GM12801 (cell line): Measurements from ENCODE around the gene LRRC7.

Experiments used
- TF ChIP-seq, protein P1 (sequence below): IDR thresholded peaks from one replicate; pipeline ENCODE4 v1.5.1; 2011; ENCODE audit warnings: control low read depth; ENCODE audit not compliant: insufficient read length; ENCODE audit errors: extremely low read depth

LRRC7 gene

DNA sequence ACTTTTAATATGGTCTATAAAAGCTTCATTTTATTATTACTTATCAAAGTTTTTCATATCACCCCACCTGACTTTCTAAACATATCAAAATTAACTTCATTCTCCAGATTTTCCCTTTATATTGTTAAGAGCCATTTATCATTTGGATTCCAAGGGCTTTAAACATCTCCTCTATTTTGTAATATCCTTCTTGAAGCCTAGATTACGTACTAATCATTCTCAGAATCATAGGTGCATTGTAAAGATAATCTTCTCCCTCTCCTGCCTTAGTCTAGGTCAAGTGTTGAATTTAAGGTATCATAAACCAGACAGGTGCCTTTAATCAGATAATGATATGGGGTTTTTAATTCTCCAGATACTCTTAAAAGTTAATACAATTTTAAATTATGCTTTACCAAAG, 509.3 kb downstream of the LRRC7 start:
- TF ChIP-seq, protein P1, sequence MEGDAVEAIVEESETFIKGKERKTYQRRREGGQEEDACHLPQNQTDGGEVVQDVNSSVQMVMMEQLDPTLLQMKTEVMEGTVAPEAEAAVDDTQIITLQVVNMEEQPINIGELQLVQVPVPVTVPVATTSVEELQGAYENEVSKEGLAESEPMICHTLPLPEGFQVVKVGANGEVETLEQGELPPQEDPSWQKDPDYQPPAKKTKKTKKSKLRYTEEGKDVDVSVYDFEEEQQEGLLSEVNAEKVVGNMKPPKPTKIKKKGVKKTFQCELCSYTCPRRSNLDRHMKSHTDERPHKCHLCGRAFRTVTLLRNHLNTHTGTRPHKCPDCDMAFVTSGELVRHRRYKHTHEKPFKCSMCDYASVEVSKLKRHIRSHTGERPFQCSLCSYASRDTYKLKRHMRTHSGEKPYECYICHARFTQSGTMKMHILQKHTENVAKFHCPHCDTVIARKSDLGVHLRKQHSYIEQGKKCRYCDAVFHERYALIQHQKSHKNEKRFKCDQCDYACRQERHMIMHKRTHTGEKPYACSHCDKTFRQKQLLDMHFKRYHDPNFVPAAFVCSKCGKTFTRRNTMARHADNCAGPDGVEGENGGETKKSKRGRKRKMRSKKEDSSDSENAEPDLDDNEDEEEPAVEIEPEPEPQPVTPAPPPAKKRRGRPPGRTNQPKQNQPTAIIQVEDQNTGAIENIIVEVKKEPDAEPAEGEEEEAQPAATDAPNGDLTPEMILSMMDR: no peak

DNA sequence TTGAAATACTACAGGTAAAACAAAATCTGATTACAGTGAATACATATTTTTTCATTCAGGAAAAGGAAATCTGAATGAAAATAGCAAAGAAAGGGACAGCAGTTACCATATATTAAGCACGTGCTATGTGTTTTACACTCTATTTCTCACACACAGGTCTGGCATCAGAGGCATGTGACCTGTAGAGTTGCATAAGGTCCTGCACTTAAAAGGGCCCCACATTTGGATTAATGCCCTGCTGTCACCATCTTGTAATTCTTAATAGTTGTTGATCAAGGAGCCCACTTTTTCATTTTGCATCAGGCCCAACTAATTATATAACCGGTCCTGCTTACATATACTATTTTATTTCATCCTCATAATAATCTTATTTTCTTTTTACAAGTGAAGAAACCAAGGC, 511.8 kb downstream of the LRRC7 start:
- TF ChIP-seq, protein P1: no peak

- TF ChIP-seq, protein P1: no peak
Observed at GRCh38 chr1:70083519-70083918, 515.8 kb downstream of the LRRC7 start.

GRCh38 chr1:70084314-70084915, 516.7 kb downstream of the LRRC7 start:
- TF ChIP-seq, protein P1: no peak

DNA sequence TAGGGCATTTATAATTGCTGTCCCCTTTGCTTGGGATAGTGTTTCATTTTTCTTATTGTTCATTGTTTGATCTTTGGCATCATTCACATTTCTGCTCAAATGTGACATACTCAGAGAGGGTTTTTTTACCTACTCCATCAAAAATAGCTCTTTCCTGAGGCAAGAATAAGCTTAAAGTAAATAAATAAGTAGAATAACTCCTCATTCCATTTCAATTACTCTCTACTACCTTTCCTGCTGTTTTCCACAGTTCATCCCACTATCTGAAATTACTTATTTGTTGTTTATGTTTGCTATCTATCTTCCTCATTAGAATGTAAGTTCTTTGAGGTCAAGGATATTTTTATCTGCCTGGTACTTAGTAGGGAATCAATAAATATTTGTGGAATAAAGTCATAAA, 517.8 kb downstream of the LRRC7 start:
- TF ChIP-seq, protein P1: no peak

DNA sequence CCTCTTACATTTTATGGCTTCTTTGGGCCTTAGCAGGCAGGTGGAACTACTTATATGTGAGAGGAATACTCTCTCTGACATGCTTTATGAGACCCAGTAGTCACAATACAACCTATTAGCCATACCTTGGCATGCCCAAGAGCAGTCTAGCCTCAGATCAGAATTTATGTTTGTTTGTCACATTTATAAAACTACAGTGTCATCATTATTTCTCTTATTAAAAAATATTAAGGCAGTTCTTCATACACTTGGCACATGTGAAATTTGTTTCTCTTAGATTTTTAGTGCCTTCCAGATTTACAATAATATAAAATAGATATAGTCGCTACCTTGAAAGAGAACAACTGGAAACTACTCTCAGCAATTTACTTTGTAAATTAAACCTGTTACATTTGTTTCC, 519.2 kb downstream of the LRRC7 start:
- TF ChIP-seq, protein P1: no peak

GRCh38 chr1:70090141-70090540, 522.4 kb downstream of the LRRC7 start:
- TF ChIP-seq, protein P1: no peak
